Neural cell (in vitro differentiated cells): ENCODE data around the gene CCDC88C. TPM values are rescaled to one million over a fixed set of nuclear protein-coding genes. Genes with fewer than 3 reads are reported as not detected.

Source experiments
- H2AFZ ChIP-seq: fragments of 200-600, 300-800 bp; sonication (generic), shearing (Covaris generic); 2 replicates; pipeline ENCODE4 v1.6.0; 2014; ENCODE audit warnings: low read depth, mild to moderate bottlenecking, antibody characterized with exemption, low read length, moderate library complexity
- H3F3A ChIP-seq: fragments of 200-600 bp; shearing (Covaris generic); 2 replicates; pipeline ENCODE4 v1.6.1; 2016; ENCODE audit warnings: mild to moderate bottlenecking, moderate library complexity, mixed read lengths, antibody characterized with exemption, low read length; ENCODE audit not compliant: insufficient read depth, poor library complexity, severe bottlenecking
- H3K27ac ChIP-seq: fragments of 200-600, 300-800 bp; sonication (generic), shearing (Covaris generic); 2 replicates; pipeline ENCODE4 v1.5.1; 2014; ENCODE audit warnings: mild to moderate bottlenecking, low read length, moderate library complexity
- H3K27me3 ChIP-seq: fragments of 300-800, 200-600 bp; sonication (generic), shearing (Covaris generic); 2 replicates; pipeline ENCODE4 v1.6.0; 2014; ENCODE audit warnings: mild to moderate bottlenecking, low read depth, low read length, moderate library complexity; ENCODE audit not compliant: insufficient read depth
- H3K36me3 ChIP-seq: fragments of 300-800, 200-600 bp; sonication (generic), shearing (Covaris generic); 2 replicates; pipeline ENCODE4 v1.5.1; 2014; ENCODE audit warnings: mild to moderate bottlenecking, antibody characterized with exemption, low read length, moderate library complexity; ENCODE audit not compliant: insufficient read depth
- H3K4me2 ChIP-seq: fragments of 300-800, 200-600 bp; sonication (generic), shearing (Covaris generic); 2 replicates; pipeline ENCODE4 v1.6.0; 2014; ENCODE audit warnings: mild to moderate bottlenecking, low read length
- H3K4me3 ChIP-seq: fragments of 300-800, 200-600 bp; sonication (generic), shearing (Covaris generic); 2 replicates; pipeline ENCODE4 v1.5.1; 2014; ENCODE audit warnings: mild to moderate bottlenecking, low read length, moderate library complexity
- H3K79me2 ChIP-seq: fragments of 200-600 bp; shearing (Covaris generic); replicated peaks from 2 replicates; pipeline ENCODE4 v1.6.0; 2014; ENCODE audit warnings: mild to moderate bottlenecking, low read length, moderate library complexity; ENCODE audit not compliant: insufficient read depth
- H3K9ac ChIP-seq: fragments of 300-800, 200-600 bp; sonication (generic), shearing (Covaris generic); 2 replicates; pipeline ENCODE4 v1.6.1; 2016; ENCODE audit warnings: mild to moderate bottlenecking, low read length, mixed read lengths
- H3K9me2 ChIP-seq: fragments of 200-600 bp; shearing (Covaris generic); 2 replicates; pipeline ENCODE4 v1.6.1; 2016; ENCODE audit warnings: mild to moderate bottlenecking, low read length, mixed read lengths; ENCODE audit not compliant: insufficient read depth
- H3K9me3 ChIP-seq: fragments of 200-600, 300-800 bp; sonication (generic), shearing (Covaris generic); 2 replicates; pipeline ENCODE4 v1.6.1; 2016; ENCODE audit warnings: mild to moderate bottlenecking, mixed run types, low read length, moderate library complexity, mixed read lengths
- H4K20me1 ChIP-seq: fragments of 200-600 bp; shearing (Covaris generic); 2 replicates; pipeline ENCODE4 v1.6.1; 2016; ENCODE audit warnings: mild to moderate bottlenecking, mixed run types; ENCODE audit not compliant: insufficient read depth
- EP300 ChIP-seq: fragments of 450-650 bp; conservative IDR thresholded peaks from 2 replicates; pipeline ENCODE4 v1.6.1; 2014; ENCODE audit warnings: antibody characterized with exemption, mild to moderate bottlenecking, moderate library complexity; ENCODE audit not compliant: poor library complexity, severe bottlenecking
- EZH2 ChIP-seq: fragments of 200-600, 300-800 bp; shearing (Covaris generic), sonication (generic); IDR thresholded peaks from 2 replicates; pipeline ENCODE4 v1.6.1; 2014; ENCODE audit warnings: antibody characterized with exemption, low read length, borderline replicate concordance, mild to moderate bottlenecking; ENCODE audit not compliant: insufficient read depth, poor library complexity, severe bottlenecking
- MXI1 ChIP-seq: fragments of 450-650 bp; conservative IDR thresholded peaks from 2 replicates; pipeline ENCODE4 v1.6.1; 2014; ENCODE audit warnings: antibody characterized with exemption, mild to moderate bottlenecking; ENCODE audit not compliant: poor library complexity, severe bottlenecking
- POLR2AphosphoS5 ChIP-seq: IDR thresholded peaks from 2 replicates; pipeline ENCODE4 v1.6.1; 2012
- RAD21 ChIP-seq: fragments of 450-650 bp; conservative IDR thresholded peaks from 2 replicates; pipeline ENCODE4 v1.6.1; 2014; ENCODE audit warnings: antibody characterized with exemption, mild to moderate bottlenecking, moderate library complexity
- SMC3 ChIP-seq: fragments of 450-650 bp; conservative IDR thresholded peaks from 2 replicates; pipeline ENCODE4 v1.6.1; 2014; ENCODE audit warnings: antibody characterized with exemption, mild to moderate bottlenecking, moderate library complexity; ENCODE audit not compliant: poor library complexity
- TAF1 ChIP-seq: IDR thresholded peaks from 2 replicates; pipeline ENCODE4 v1.6.1; 2012; ENCODE audit warnings: low read depth
- polyA plus RNA-seq: library from polyadenylated mRNA; depleted of rRNA; stranded (reverse); fragments of >200 nt; gene quantifications from 2 replicates; pipeline ENCODE4 v1.2.3, GENCODE V29; 2014
- TF ChIP-seq, protein P1 (sequence below): IDR thresholded peaks from 2 replicates; pipeline ENCODE4 v1.6.1; 2012; ENCODE audit warnings: borderline replicate concordance
- TF ChIP-seq, protein P2 (sequence below): fragments of 450-650 bp; IDR thresholded peaks from 2 replicates; pipeline ENCODE4 v1.5.1; 2014; ENCODE audit warnings: antibody characterized with exemption, mild to moderate bottlenecking, moderate library complexity; ENCODE audit not compliant: poor library complexity, severe bottlenecking

Gene CCDC88C
- polyA plus RNA-seq, 1 donor from 2014 or later = 20.1 TPM

DNA sequence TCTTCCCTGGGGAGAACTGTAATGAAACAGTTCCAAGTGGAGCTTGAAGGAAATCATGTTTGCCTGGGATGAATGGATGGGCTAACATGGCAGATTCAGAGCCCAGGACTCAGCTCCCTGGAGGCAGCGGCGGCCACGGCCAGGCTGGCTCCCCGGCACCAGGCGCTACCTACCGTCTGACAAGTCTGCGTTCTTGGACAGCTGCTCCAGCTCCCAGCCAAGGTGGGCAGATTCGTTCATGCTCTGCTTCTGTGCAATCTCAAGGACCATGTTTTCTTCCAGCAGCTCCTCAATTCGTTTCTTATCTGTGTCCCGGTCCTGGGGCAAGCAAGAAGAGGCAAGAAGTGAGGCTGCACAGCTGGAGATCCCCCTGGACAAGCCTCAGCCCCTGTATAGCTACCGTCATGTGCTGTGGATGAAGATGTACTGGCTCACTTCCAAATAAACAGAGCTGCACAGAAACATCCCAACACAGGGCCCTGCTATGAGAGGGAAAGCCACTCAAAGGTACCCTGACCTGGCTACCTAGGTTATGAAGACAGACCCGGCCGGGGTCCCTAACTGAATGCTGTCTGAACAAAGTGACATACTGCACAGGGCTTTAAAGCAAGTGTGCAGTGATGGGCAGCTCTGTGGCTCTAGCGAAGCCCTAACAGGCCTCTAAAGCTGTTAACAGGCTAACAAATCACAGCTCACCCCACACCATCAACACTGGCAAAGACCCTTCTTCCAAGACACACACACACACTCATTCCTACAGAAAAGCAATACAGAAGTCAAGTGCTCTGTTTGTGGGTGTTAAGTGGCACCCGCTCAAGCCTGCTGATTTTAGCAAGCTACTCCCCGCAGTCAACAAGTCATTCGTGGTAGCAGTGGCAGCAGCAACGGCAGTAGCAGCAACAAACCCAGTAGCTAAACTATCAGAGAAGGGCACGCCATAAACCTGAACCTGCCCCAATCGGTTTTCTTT, 92.7 kb downstream of the CCDC88C start:
- Histone ChIP-seq H3K4me3 (no peak overlapping the region), H3K36me3 (no peaks in the 10 kb centered on the region), H3K27ac (no peak overlapping the region), H3K4me2 (no peak overlapping the region), H2AFZ (no peak overlapping the region), H3K9ac (no peak overlapping the region), H3K9me3 (no peaks in the 10 kb centered on the region), H4K20me1 (no peaks in the 10 kb centered on the region), H3F3A (no peaks in the 10 kb centered on the region), H3K9me2 (no peaks in the 10 kb centered on the region), H3K27me3 (no peaks in the 10 kb centered on the region), H3K79me2 (no peaks in the 10 kb centered on the region)
- TF ChIP-seq, protein P1, sequence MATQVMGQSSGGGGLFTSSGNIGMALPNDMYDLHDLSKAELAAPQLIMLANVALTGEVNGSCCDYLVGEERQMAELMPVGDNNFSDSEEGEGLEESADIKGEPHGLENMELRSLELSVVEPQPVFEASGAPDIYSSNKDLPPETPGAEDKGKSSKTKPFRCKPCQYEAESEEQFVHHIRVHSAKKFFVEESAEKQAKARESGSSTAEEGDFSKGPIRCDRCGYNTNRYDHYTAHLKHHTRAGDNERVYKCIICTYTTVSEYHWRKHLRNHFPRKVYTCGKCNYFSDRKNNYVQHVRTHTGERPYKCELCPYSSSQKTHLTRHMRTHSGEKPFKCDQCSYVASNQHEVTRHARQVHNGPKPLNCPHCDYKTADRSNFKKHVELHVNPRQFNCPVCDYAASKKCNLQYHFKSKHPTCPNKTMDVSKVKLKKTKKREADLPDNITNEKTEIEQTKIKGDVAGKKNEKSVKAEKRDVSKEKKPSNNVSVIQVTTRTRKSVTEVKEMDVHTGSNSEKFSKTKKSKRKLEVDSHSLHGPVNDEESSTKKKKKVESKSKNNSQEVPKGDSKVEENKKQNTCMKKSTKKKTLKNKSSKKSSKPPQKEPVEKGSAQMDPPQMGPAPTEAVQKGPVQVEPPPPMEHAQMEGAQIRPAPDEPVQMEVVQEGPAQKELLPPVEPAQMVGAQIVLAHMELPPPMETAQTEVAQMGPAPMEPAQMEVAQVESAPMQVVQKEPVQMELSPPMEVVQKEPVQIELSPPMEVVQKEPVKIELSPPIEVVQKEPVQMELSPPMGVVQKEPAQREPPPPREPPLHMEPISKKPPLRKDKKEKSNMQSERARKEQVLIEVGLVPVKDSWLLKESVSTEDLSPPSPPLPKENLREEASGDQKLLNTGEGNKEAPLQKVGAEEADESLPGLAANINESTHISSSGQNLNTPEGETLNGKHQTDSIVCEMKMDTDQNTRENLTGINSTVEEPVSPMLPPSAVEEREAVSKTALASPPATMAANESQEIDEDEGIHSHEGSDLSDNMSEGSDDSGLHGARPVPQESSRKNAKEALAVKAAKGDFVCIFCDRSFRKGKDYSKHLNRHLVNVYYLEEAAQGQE = no peak
- TF ChIP-seq RAD21 (no peak), SMC3 (no peak), MXI1 (no peak), TAF1 (no peak), EZH2 (no peak), EP300 (no peak), POLR2AphosphoS5 (no peak)
- TF ChIP-seq, protein P2, sequence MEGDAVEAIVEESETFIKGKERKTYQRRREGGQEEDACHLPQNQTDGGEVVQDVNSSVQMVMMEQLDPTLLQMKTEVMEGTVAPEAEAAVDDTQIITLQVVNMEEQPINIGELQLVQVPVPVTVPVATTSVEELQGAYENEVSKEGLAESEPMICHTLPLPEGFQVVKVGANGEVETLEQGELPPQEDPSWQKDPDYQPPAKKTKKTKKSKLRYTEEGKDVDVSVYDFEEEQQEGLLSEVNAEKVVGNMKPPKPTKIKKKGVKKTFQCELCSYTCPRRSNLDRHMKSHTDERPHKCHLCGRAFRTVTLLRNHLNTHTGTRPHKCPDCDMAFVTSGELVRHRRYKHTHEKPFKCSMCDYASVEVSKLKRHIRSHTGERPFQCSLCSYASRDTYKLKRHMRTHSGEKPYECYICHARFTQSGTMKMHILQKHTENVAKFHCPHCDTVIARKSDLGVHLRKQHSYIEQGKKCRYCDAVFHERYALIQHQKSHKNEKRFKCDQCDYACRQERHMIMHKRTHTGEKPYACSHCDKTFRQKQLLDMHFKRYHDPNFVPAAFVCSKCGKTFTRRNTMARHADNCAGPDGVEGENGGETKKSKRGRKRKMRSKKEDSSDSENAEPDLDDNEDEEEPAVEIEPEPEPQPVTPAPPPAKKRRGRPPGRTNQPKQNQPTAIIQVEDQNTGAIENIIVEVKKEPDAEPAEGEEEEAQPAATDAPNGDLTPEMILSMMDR = no peak

DNA sequence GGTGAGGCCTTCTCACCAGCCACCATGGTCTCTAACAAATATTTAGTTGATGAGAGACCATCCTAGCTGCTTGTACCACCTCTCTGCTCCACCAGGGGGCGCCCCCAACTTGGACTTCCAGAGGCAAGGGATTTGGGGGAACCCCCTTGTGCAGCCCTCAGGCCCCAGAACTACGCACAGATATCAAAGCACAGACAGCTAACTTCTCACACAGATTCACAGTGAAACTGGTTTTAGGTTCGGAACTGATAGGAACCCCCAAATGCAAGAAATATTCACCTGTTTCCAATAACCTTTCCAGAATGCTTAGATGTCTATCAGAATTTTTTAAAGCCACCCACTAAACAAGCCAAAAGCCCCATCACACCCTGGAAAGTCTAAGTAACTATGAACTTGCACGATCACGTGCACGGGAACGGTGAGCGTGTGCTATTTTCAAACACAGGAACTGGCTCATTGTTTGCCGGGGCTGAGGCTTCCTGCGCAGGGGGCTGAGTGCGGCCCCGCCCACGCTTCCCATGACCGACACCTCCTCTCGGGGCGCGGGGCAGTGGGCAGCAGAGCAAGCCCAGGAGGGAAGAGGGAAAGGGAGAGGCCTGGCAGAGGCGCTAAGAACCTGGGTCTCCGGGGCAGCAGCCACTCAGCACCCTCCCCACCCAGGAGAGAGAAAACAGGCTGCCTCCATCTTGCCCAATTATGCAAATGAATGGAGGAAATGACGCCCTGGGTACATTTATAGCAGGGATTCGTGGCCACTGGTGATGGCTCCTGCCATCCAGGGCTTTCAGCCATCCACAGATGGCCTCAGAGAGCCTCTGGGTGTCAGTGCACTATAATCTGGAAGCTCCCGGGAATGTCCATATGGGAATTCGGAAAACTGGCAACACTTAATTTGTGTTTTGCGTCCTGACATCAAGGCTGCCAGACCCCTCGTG, 93.7 kb downstream of the CCDC88C start:
- H3K4me2 ChIP-seq = no peak overlapping the region
- H4K20me1 ChIP-seq = no peaks in the 10 kb centered on the region
- no peak overlapping the region for H2AFZ ChIP-seq
- TF ChIP-seq, protein P2 = peak; percentile 95
- TF ChIP-seq SMC3 (peak; percentile 99), RAD21 (peak; percentile 95), EZH2 (no peak)
- TF ChIP-seq, protein P1 = no peak
- peaks cover 6% of the 10 kb centered on the region for H3K36me3 ChIP-seq
- no peak overlapping the region for H3K4me3 ChIP-seq
- H3K9me2 ChIP-seq = no peaks in the 10 kb centered on the region
- no peaks in the 10 kb centered on the region for H3F3A ChIP-seq
- no peaks in the 10 kb centered on the region for H3K9me3 ChIP-seq
- H3K27ac ChIP-seq = no peak overlapping the region
- no peak overlapping the region for H3K9ac ChIP-seq
- no peaks in the 10 kb centered on the region for H3K27me3 ChIP-seq
- no peaks in the 10 kb centered on the region for H3K79me2 ChIP-seq
